H9 (cell line): ENCODE results near the gene CENPA. TPM values are rescaled to one million over a fixed set of nuclear protein-coding genes. Genes with fewer than 3 reads are reported as not detected.

ENCODE experiments used
- DNase-seq: peaks from one replicate; pipeline ENCODE4 v3.0.0-alpha.2; 2017
- H2AFZ ChIP-seq: one replicate; pipeline ENCODE4 v1.6.1; 2013; ENCODE audit warnings: mild to moderate bottlenecking, low read length, control low read depth, moderate library complexity
- H2AK5ac ChIP-seq: 2 replicates; pipeline ENCODE4 v1.6.1; 2013; ENCODE audit warnings: low read length, control low read depth, mixed read lengths; ENCODE audit not compliant: insufficient read length
- H2BK120ac ChIP-seq: one replicate; pipeline ENCODE4 v1.6.1; 2013; ENCODE audit warnings: low read depth, mild to moderate bottlenecking, low read length, control low read depth, inconsistent platforms; ENCODE audit not compliant: poor library complexity, severe bottlenecking
- H2BK12ac ChIP-seq: 2 replicates; pipeline ENCODE4 v1.6.1; 2013; ENCODE audit warnings: low read length, control low read depth, mixed read lengths, low read depth; ENCODE audit not compliant: insufficient read length
- H2BK15ac ChIP-seq: 2 replicates; pipeline ENCODE4 v1.6.1; 2013; ENCODE audit warnings: low read depth, low read length, control low read depth
- H2BK20ac ChIP-seq: one replicate; pipeline ENCODE4 v1.6.1; 2013; ENCODE audit warnings: low read depth, mild to moderate bottlenecking, low read length, control low read depth, inconsistent platforms; ENCODE audit not compliant: poor library complexity, severe bottlenecking
- H2BK5ac ChIP-seq: 2 replicates; pipeline ENCODE4 v1.6.1; 2013; ENCODE audit warnings: low read length, control low read depth, mixed read lengths; ENCODE audit not compliant: insufficient read length
- H3K14ac ChIP-seq: 2 replicates; pipeline ENCODE4 v1.6.1; 2013; ENCODE audit warnings: low read length, control low read depth; ENCODE audit not compliant: insufficient read depth
- H3K18ac ChIP-seq: 2 replicates; pipeline ENCODE4 v1.6.1; 2013; ENCODE audit warnings: low read depth, mild to moderate bottlenecking, mixed read lengths, low read length, control low read depth; ENCODE audit not compliant: insufficient read length
- H3K23ac ChIP-seq: 2 replicates; pipeline ENCODE4 v1.6.1; 2013; ENCODE audit warnings: low read length, control low read depth, mixed read lengths, low read depth; ENCODE audit not compliant: insufficient read length
- H3K23me2 ChIP-seq: 2 replicates; pipeline ENCODE4 v1.6.1; 2013; ENCODE audit warnings: low read depth, mild to moderate bottlenecking, mixed read lengths, low read length, control low read depth; ENCODE audit not compliant: insufficient read length, poor library complexity, severe bottlenecking
- H3K27ac ChIP-seq: 2 replicates; pipeline ENCODE4 v1.5.1; 2013; ENCODE audit warnings: low read length, control low read depth, mixed read lengths, low read depth; ENCODE audit not compliant: insufficient read length
- H3K27me3 ChIP-seq: 2 replicates; pipeline ENCODE4 v1.6.1; 2013; ENCODE audit warnings: low read length, control low read depth, inconsistent platforms; ENCODE audit not compliant: insufficient read depth
- H3K4ac ChIP-seq: 2 replicates; pipeline ENCODE4 v1.6.1; 2013; ENCODE audit warnings: low read depth, mild to moderate bottlenecking, control low read depth, inconsistent platforms, low read length, moderate library complexity
- H3K4me1 ChIP-seq: 2 replicates; pipeline ENCODE4 v1.6.1; 2013; ENCODE audit warnings: low read length, control low read depth, inconsistent platforms; ENCODE audit not compliant: insufficient read depth
- H3K4me2 ChIP-seq: 2 replicates; pipeline ENCODE4 v1.6.1; 2013; ENCODE audit warnings: low read length, control low read depth, mixed read lengths; ENCODE audit not compliant: insufficient read length, insufficient read depth
- H3K56ac ChIP-seq: 2 replicates; pipeline ENCODE4 v1.6.1; 2013; ENCODE audit warnings: low read depth, mild to moderate bottlenecking, mixed read lengths, low read length, control low read depth; ENCODE audit not compliant: insufficient read length
- H3K79me1 ChIP-seq: 2 replicates; pipeline ENCODE4 v1.6.1; 2013; ENCODE audit warnings: low read depth, mild to moderate bottlenecking, moderate library complexity, low read length, control low read depth, inconsistent platforms; ENCODE audit not compliant: insufficient read depth, poor library complexity, severe bottlenecking
- H3K79me2 ChIP-seq: 2 replicates; pipeline ENCODE4 v1.6.1; 2013; ENCODE audit warnings: low read length, control low read depth, inconsistent platforms; ENCODE audit not compliant: insufficient read depth
- H3K9ac ChIP-seq: 2 replicates; pipeline ENCODE4 v1.6.1; 2013; ENCODE audit warnings: low read length, control low read depth, mixed read lengths; ENCODE audit not compliant: insufficient read length; ENCODE audit errors: extremely low read depth
- H3K9me3 ChIP-seq: one replicate; pipeline ENCODE4 v1.6.1; 2013; ENCODE audit warnings: low read depth, low read length, inconsistent platforms; ENCODE audit not compliant: control insufficient read depth
- H3T11ph ChIP-seq: one replicate; pipeline ENCODE4 v1.6.1; 2013; ENCODE audit warnings: mild to moderate bottlenecking, low read length, control low read depth, inconsistent platforms
- H4K20me1 ChIP-seq: one replicate; pipeline ENCODE4 v1.6.1; 2013; ENCODE audit not compliant: control insufficient read depth, insufficient read length, insufficient read depth
- H4K5ac ChIP-seq: 2 replicates; pipeline ENCODE4 v1.6.1; 2013; ENCODE audit warnings: low read depth, mild to moderate bottlenecking, mixed read lengths, low read length, control low read depth; ENCODE audit not compliant: insufficient read length
- H4K8ac ChIP-seq: replicated peaks from 2 replicates; pipeline ENCODE4 v1.6.1; 2013; ENCODE audit warnings: low read length, control low read depth, mixed read lengths, low read depth; ENCODE audit not compliant: insufficient read length
- H4K91ac ChIP-seq: 2 replicates; pipeline ENCODE4 v1.6.1; 2013; ENCODE audit warnings: low read depth, mild to moderate bottlenecking, moderate library complexity, mixed read lengths, low read length, control low read depth; ENCODE audit not compliant: insufficient read length
- H3K27ac Mint-ChIP-seq, 3 experiments: 2 replicates in 2 of 3; 3 replicates in 1 of 3; pipeline ENCODE4 v1.8.0; 2020 to 2021; ENCODE audit warnings: mixed read lengths in 3 of 3, mild to moderate bottlenecking in 1 of 3, moderate library complexity in 1 of 3
- H3K27me3 Mint-ChIP-seq: 2 replicates; pipeline ENCODE4 v1.8.0; 2021; ENCODE audit warnings: low read depth, mild to moderate bottlenecking, moderate library complexity, mixed read lengths
- H3K36me3 Mint-ChIP-seq, 3 experiments: 2 replicates in 2 of 3; 3 replicates in 1 of 3; pipeline ENCODE4 v1.8.0; 2020 to 2021; ENCODE audit warnings: low read depth in 3 of 3, mixed read lengths in 3 of 3; ENCODE audit not compliant: insufficient read depth in 1 of 3
- H3K4me1 Mint-ChIP-seq, 2 experiments: 2 replicates each; pipeline ENCODE4 v1.8.0; 2020; ENCODE audit warnings: mixed read lengths in 2 of 2
- H3K4me3 Mint-ChIP-seq, 2 experiments: 2 replicates in 1 of 2; 3 replicates in 1 of 2; pipeline ENCODE4 v1.8.0; 2020 to 2021; ENCODE audit warnings: mild to moderate bottlenecking in 2 of 2, mixed read lengths in 2 of 2, moderate library complexity in 1 of 2
- H3K9me3 Mint-ChIP-seq, 2 experiments: 2 replicates in 1 of 2; 3 replicates in 1 of 2; pipeline ENCODE4 v1.8.0; 2020; ENCODE audit warnings: mild to moderate bottlenecking in 2 of 2, mixed read lengths in 2 of 2, moderate library complexity in 1 of 2
- CTCF ChIP-seq: fragments of 200-600 bp; sonication (generic); conservative IDR thresholded peaks from 3 replicates; pipeline ENCODE4 v1.8.0; 2021; ENCODE audit warnings: antibody characterized with exemption, mild to moderate bottlenecking
- WGBS: extraction: QIAGEN DNeasy Blood & Tissue Kit; methylation state at CpG from one replicate; pipeline ENCODE4 v1.1.7; 2013; ENCODE audit warnings: missing lambda C conversion rate, low lambda C conversion rate, mixed read lengths; ENCODE audit not compliant: insufficient read length; ENCODE audit errors: extremely low coverage; 5-methylcytosine and 5-hydroxymethylcytosine counted together
- total RNA-seq: library from RNA; stranded (reverse); gene quantifications from 2 replicates; pipeline ENCODE4 v1.2.1, GENCODE V29; 2021

Gene CENPA
- total RNA-seq, 1 experiment from 2014 or later, result 19.3 TPM

GRCh38 chr2:26739514-26739913 is 46.3 kb upstream of the CENPA start:
- Histone ChIP-seq H3T11ph (no peak overlapping the region), H2BK12ac (no peak overlapping the region)
- DNase-seq, result no peak

More at GRCh38 chr2:26739514-26739913, 46.3 kb upstream of the CENPA start:
- Histone ChIP-seq H2AK5ac (no peak overlapping the region), H2BK5ac (no peak overlapping the region), H3K18ac (no peak overlapping the region), H2BK120ac (no peak overlapping the region), H3K9me3 (no peaks in the 10 kb centered on the region), H3K27ac (no peak overlapping the region), H2AFZ (no peak overlapping the region), H3K23me2 (no peaks in the 10 kb centered on the region), H3K27me3 (no peaks in the 10 kb centered on the region), H3K23ac (no peak overlapping the region), H4K5ac (no peak overlapping the region), H3K4me1 (no peaks in the 10 kb centered on the region), H3K9ac (no peak overlapping the region), H4K20me1 (no peaks in the 10 kb centered on the region), H3K14ac (no peak overlapping the region), H2BK15ac (no peak overlapping the region), H3K4me2 (no peak overlapping the region), H4K8ac (no peak overlapping the region), H3K79me1 (no peaks in the 10 kb centered on the region), H4K91ac (no peak overlapping the region), H2BK20ac (no peak overlapping the region), H3K4ac (no peak overlapping the region), H3K56ac (no peak overlapping the region), H3K79me2 (no peaks in the 10 kb centered on the region)
- TF ChIP-seq CTCF, result no peak
- no CpG with 5 or more reads among the region's 7 CpGs for WGBS
- H3K27me3 Mint-ChIP-seq, result peaks cover 13% of the 10 kb centered on the region
- H3K27ac Mint-ChIP-seq, result no peak overlapping the region
- H3K4me3 Mint-ChIP-seq, result no peak overlapping the region
- no peaks in the 10 kb centered on the region for H3K36me3 Mint-ChIP-seq
- H3K4me1 Mint-ChIP-seq, result 0 out of 4 replicates have a peak, but pooled peaks cover 0 to 2% of the 10 kb centered on the region in 2 experiments
- H3K9me3 Mint-ChIP-seq, result no peaks in the 10 kb centered on the region
